A549 (cell line): ENCODE results near the gene ANO2. TPM values are rescaled to one million over a fixed set of nuclear protein-coding genes. Genes with fewer than 3 reads are reported as not detected.

Experiments
- ATAC-seq, 2 experiments: fragments of 200-7000 bp in 1 of 2; fragments of >200 bp in 1 of 2; cut with Nextera tagmentation in 1 of 2; cut with Tn5 transposase in 1 of 2; 3 replicates each; pipeline versions ENCODE4 v1.8.0 to v1.9.1; 2018 to 2020; ENCODE audit warnings: mild to moderate bottlenecking in 1 of 2, moderate library complexity in 1 of 2
- CTCF ChIA-PET: fragments of 300-600 bp; sonication (Branson Sonifier 250); formaldehyde crosslinking; extraction: SDS; loops from one replicate; lab custom pipeline; 2021; ENCODE audit warnings: antibody characterized with exemption, inconsistent platforms; lab: Yijun Ruan, JAX
- POLR2A ChIA-PET: fragments of 350-600 bp; formaldehyde crosslinking; extraction: SDS; loops from one replicate; lab custom pipeline; 2021; ENCODE audit warnings: antibody characterized with exemption, inconsistent platforms; lab: Yijun Ruan, JAX
- DNase-seq, 2 experiments: peaks; one replicate each; pipeline versions ENCODE4 v3.0.0 to v3.0.0-alpha.2; 2011 to 2016; ENCODE audit warnings: low read depth in 1 of 2, low spot score in 1 of 2
- FAIRE-seq: peaks from 2 replicates; lab custom pipeline; 2011; peaks lifted over from hg19 to GRCh38; lab: Jason Lieb, UNC
- H3K27ac ChIP-seq, 2 experiments: fragments of >200 bp; sonication (Bioruptor Twin); formaldehyde crosslinking; 3 replicates each; pipeline ENCODE4 v1.5.1; 2016 to 2017
- H3K4me1 ChIP-seq: fragments of >200 bp; sonication (Bioruptor Twin); formaldehyde crosslinking; 3 replicates; pipeline ENCODE4 v1.6.1; 2016
- H3K4me2 ChIP-seq: fragments of >200 bp; sonication (Bioruptor Twin); formaldehyde crosslinking; 3 replicates; pipeline ENCODE4 v1.6.1; 2016
- H3K4me3 ChIP-seq: fragments of >200 bp; sonication (Bioruptor Twin); formaldehyde crosslinking; 3 replicates; pipeline ENCODE4 v1.5.1; 2016
- H3K9me3 ChIP-seq: fragments of >200 bp; sonication (Bioruptor Twin); formaldehyde crosslinking; 3 replicates; pipeline ENCODE4 v1.6.1; 2016
- BHLHE40 ChIP-seq: IDR thresholded peaks from 2 replicates; pipeline ENCODE4 v1.6.1; 2012; ENCODE audit warnings: low read depth, low read length, inconsistent platforms
- CBX2 ChIP-seq: fragments of 200-600 bp; sonication (generic); IDR thresholded peaks from 2 replicates; pipeline ENCODE4 v1.6.1; 2016; ENCODE audit warnings: low read depth, mild to moderate bottlenecking, borderline replicate concordance
- CHD2 ChIP-seq: fragments of 150-350 bp; IDR thresholded peaks from 2 replicates; pipeline ENCODE4 v1.6.1; 2014; ENCODE audit warnings: low read length; ENCODE audit not compliant: partially characterized antibody
- EP300 ChIP-seq, 2 experiments: fragments of >200 bp; sonication (Bioruptor Twin); formaldehyde crosslinking; IDR thresholded peaks; 2 replicates in 1 of 2; 3 replicates in 1 of 2; pipeline ENCODE4 v1.6.1; 2016 to 2017
- FOSB ChIP-seq: fragments of 250-450 bp; sonication (Bioruptor Pico); IDR thresholded peaks from 2 replicates; pipeline ENCODE4 v1.5.0; 2020; ENCODE audit warnings: mild to moderate bottlenecking, moderate library complexity
- FOSL2 ChIP-seq, 2 experiments: fragments of 450-650 bp in 1 of 2; fragments of >200 bp in 1 of 2; sonication (Bioruptor Twin) in 1 of 2; formaldehyde crosslinking; IDR thresholded peaks; 2 replicates each; pipeline versions ENCODE4 v1.5.0 to v1.6.1; 2016 to 2020; ENCODE audit warnings: mild to moderate bottlenecking in 1 of 2, moderate library complexity in 1 of 2
- FOXS1 ChIP-seq: fragments of 250-450 bp; sonication (Bioruptor Pico); IDR thresholded peaks from 2 replicates; pipeline ENCODE4 v1.5.0; 2020; ENCODE audit warnings: mild to moderate bottlenecking, moderate library complexity
- HEYL ChIP-seq: fragments of 250-450 bp; sonication (Bioruptor Pico); IDR thresholded peaks from 2 replicates; pipeline ENCODE4 v1.8.0; 2021; ENCODE audit warnings: mild to moderate bottlenecking, moderate library complexity
- HOXA7 ChIP-seq: fragments of 250-450 bp; sonication (Bioruptor Pico); IDR thresholded peaks from 2 replicates; pipeline ENCODE4 v1.5.0; 2020; ENCODE audit warnings: mild to moderate bottlenecking, moderate library complexity
- JUN ChIP-seq, 2 experiments: fragments of >200 bp; sonication (Bioruptor Twin); formaldehyde crosslinking; IDR thresholded peaks; 2 replicates in 1 of 2; 3 replicates in 1 of 2; pipeline ENCODE4 v1.6.1; 2016 to 2017
- MAZ ChIP-seq: fragments of 150-350 bp; IDR thresholded peaks from 2 replicates; pipeline ENCODE4 v1.6.1; 2014; ENCODE audit warnings: antibody characterized with exemption, low read depth, low read length, borderline replicate concordance
- MYC ChIP-seq: IDR thresholded peaks from 2 replicates; pipeline ENCODE4 v1.6.1; 2012; ENCODE audit warnings: mild to moderate bottlenecking, inconsistent platforms, low read length, improper control_type of control experiment, borderline replicate concordance
- NR3C1 ChIP-seq: fragments of >200 bp; sonication (Bioruptor Twin); formaldehyde crosslinking; IDR thresholded peaks from 3 replicates; pipeline ENCODE4 v1.6.1; 2017
- PHF8 ChIP-seq: fragments of 200-600 bp; sonication (generic); IDR thresholded peaks from 2 replicates; pipeline ENCODE4 v1.6.1; 2016; ENCODE audit warnings: low read depth, mild to moderate bottlenecking, antibody characterized with exemption, moderate library complexity, borderline replicate concordance
- POLR2A ChIP-seq: IDR thresholded peaks from 2 replicates; pipeline ENCODE4 v1.6.1; 2012; ENCODE audit warnings: mild to moderate bottlenecking, low read length
- RFX5 ChIP-seq: fragments of 450-650 bp; IDR thresholded peaks from 2 replicates; pipeline ENCODE4 v1.7.1; 2014; ENCODE audit warnings: antibody characterized with exemption, mild to moderate bottlenecking, moderate library complexity
- SMC3 ChIP-seq: fragments of >200 bp; sonication (Bioruptor Twin); formaldehyde crosslinking; IDR thresholded peaks from 3 replicates; pipeline ENCODE4 v1.6.1; 2018; ENCODE audit warnings: inconsistent platforms
- WGBS: methylation state at CpG from one replicate; pipeline ENCODE4 v1.1.6; 2017; ENCODE audit errors: missing lambda C conversion rate; 5-methylcytosine and 5-hydroxymethylcytosine counted together
- polyA plus RNA-seq, 4 experiments: library from polyadenylated mRNA; depleted of rRNA in 3 of 4; stranded (reverse); fragments of >200 nt; fragmentation: RNase III in 1 of 4; extraction: RNeasy Plus Mini Kit Qiagen cat#74134 plus additional on column Dnase treatment in 1 of 4; gene quantifications; 2 replicates in 3 of 4; 3 replicates in 1 of 4; pipeline ENCODE4 v1.2.3, GENCODE V29; 2011 to 2017
- TF ChIP-seq, protein P1 (sequence below): fragments of >200 bp; sonication (Bioruptor Twin); formaldehyde crosslinking; IDR thresholded peaks from 3 replicates; pipeline ENCODE4 v1.5.1; 2016
- TF ChIP-seq, protein P2 (sequence below): fragments of >200 bp; sonication (Bioruptor Twin); formaldehyde crosslinking; IDR thresholded peaks from 3 replicates; pipeline ENCODE4 v1.6.1; 2016
- TF ChIP-seq, protein P3 (sequence below): fragments of 450-650 bp; IDR thresholded peaks from 2 replicates; pipeline ENCODE4 v1.6.1; 2014; ENCODE audit warnings: antibody characterized with exemption
- TF ChIP-seq, protein P4 (sequence below): IDR thresholded peaks from 2 replicates; pipeline ENCODE4 v1.6.1; 2012
- TF ChIP-seq, protein P5 (sequence below): fragments of 250-450 bp; sonication (Bioruptor Pico); IDR thresholded peaks from 2 replicates; pipeline ENCODE4 v1.5.0; 2021; ENCODE audit warnings: mild to moderate bottlenecking, moderate library complexity, borderline replicate concordance

ANO2 gene
- polyA plus RNA-seq, 2 of the 4 experiments (the other 2 are of a cell fraction) = not detected

DNA sequence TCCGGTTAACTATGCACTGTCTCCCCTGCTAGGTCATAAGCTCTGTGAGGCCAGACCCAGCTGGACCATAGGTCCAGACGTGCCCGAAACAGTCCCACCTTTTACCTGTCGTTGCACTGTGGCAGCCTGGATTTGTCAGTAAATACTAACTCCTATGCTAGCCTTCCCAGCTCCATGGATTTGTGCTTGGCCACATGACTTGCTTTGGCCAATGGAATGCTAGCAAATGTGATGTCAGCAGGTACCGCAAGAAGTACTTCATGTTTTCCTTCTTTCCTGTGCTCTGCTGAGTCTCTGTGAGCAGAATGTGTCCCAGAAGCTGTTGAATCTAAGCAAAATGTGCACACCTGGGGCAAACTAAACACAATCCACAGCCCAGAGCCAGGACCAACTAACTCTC, 157.2 kb downstream of the ANO2 start:
- CTCF ChIA-PET = interaction anchor here (0.6 kb wide), 1 partner anchor 227 kb away, joined by 3 read pairs; no protein-coding TSS in a partner anchor
- Histone ChIP-seq H3K9me3 (no peaks in the 10 kb centered on the region), H3K4me1 (no peaks in the 10 kb centered on the region), H3K27ac (no peak overlapping the region), H3K4me2 (no peak overlapping the region), H3K4me3 (no peak overlapping the region)
- ATAC-seq = no peak
- DNase-seq = no peak
- POLR2A ChIA-PET = no interaction called here
- WGBS = 11% methylated on average over 5 of the region's 5 CpGs
- FAIRE-seq = no peak
- no peak for TF ChIP-seq HOXA7 (CRISPR knock-in tag)
- no peak for TF ChIP-seq MAZ
- no peak for TF ChIP-seq POLR2A
- TF ChIP-seq CBX2 = no peak
- no peak for TF ChIP-seq SMC3
- no peak for TF ChIP-seq NR3C1
- TF ChIP-seq, protein P1, sequence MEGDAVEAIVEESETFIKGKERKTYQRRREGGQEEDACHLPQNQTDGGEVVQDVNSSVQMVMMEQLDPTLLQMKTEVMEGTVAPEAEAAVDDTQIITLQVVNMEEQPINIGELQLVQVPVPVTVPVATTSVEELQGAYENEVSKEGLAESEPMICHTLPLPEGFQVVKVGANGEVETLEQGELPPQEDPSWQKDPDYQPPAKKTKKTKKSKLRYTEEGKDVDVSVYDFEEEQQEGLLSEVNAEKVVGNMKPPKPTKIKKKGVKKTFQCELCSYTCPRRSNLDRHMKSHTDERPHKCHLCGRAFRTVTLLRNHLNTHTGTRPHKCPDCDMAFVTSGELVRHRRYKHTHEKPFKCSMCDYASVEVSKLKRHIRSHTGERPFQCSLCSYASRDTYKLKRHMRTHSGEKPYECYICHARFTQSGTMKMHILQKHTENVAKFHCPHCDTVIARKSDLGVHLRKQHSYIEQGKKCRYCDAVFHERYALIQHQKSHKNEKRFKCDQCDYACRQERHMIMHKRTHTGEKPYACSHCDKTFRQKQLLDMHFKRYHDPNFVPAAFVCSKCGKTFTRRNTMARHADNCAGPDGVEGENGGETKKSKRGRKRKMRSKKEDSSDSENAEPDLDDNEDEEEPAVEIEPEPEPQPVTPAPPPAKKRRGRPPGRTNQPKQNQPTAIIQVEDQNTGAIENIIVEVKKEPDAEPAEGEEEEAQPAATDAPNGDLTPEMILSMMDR = no peak
- TF ChIP-seq, protein P2, sequence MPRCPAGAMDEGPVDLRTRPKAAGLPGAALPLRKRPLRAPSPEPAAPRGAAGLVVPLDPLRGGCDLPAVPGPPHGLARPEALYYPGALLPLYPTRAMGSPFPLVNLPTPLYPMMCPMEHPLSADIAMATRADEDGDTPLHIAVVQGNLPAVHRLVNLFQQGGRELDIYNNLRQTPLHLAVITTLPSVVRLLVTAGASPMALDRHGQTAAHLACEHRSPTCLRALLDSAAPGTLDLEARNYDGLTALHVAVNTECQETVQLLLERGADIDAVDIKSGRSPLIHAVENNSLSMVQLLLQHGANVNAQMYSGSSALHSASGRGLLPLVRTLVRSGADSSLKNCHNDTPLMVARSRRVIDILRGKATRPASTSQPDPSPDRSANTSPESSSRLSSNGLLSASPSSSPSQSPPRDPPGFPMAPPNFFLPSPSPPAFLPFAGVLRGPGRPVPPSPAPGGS = no peak
- no peak for TF ChIP-seq PHF8
- TF ChIP-seq, protein P3, sequence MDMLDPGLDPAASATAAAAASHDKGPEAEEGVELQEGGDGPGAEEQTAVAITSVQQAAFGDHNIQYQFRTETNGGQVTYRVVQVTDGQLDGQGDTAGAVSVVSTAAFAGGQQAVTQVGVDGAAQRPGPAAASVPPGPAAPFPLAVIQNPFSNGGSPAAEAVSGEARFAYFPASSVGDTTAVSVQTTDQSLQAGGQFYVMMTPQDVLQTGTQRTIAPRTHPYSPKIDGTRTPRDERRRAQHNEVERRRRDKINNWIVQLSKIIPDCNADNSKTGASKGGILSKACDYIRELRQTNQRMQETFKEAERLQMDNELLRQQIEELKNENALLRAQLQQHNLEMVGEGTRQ = no peak
- no peak for TF ChIP-seq EP300 (IDR thresholded peaks at IDR 0.05)
- TF ChIP-seq FOSB = no peak
- TF ChIP-seq HEYL = no peak
- no peak for TF ChIP-seq CHD2
- TF ChIP-seq, protein P4, sequence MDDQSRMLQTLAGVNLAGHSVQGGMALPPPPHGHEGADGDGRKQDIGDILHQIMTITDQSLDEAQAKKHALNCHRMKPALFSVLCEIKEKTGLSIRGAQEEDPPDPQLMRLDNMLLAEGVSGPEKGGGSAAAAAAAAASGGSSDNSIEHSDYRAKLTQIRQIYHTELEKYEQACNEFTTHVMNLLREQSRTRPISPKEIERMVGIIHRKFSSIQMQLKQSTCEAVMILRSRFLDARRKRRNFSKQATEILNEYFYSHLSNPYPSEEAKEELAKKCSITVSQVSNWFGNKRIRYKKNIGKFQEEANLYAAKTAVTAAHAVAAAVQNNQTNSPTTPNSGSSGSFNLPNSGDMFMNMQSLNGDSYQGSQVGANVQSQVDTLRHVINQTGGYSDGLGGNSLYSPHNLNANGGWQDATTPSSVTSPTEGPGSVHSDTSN = no peak
- TF ChIP-seq MYC = no peak
- TF ChIP-seq RFX5 = no peak
- no peak for TF ChIP-seq FOSL2 (IDR thresholded peaks at IDR 0.05)
- TF ChIP-seq FOSL2 (CRISPR knock-in tag; IDR thresholded peaks at IDR 0.05) = no peak
- TF ChIP-seq JUN (IDR thresholded peaks at IDR 0.05) = no peak

DNA sequence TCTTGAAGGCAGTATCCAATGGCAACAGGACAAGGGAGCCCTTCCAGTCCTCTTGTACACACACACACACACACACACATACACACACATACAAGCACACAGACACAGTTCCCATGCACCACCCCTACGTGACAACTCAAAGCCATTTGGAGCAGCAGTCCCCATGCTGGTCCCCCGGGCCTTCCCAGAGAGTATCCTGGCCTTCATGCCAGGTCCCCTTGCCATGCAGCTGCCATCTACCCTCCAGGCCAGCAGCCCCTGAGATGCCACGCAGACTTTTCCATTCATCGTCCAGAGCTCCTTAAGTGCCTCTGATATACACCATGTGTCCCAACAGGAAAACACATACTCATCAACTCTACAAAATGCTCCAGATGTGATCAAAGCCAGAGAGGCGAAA, 159.5 kb downstream of the ANO2 start:
- CTCF ChIA-PET = interaction anchor here (0.6 kb wide), 1 partner anchor 12 kb away, joined by 3 read pairs; no protein-coding TSS in a partner anchor
- DNase-seq = no peak

More for the DNA sequence above, 159.5 kb downstream of the ANO2 start:
- no peaks in the 10 kb centered on the region for H3K9me3 ChIP-seq
- no peaks in the 10 kb centered on the region for H3K4me1 ChIP-seq
- TF ChIP-seq JUN (IDR thresholded peaks at IDR 0.05) (no peak), FOXS1 (CRISPR knock-in tag) (no peak), HEYL (no peak), MAZ (no peak), BHLHE40 (no peak)
- TF ChIP-seq, protein P5, sequence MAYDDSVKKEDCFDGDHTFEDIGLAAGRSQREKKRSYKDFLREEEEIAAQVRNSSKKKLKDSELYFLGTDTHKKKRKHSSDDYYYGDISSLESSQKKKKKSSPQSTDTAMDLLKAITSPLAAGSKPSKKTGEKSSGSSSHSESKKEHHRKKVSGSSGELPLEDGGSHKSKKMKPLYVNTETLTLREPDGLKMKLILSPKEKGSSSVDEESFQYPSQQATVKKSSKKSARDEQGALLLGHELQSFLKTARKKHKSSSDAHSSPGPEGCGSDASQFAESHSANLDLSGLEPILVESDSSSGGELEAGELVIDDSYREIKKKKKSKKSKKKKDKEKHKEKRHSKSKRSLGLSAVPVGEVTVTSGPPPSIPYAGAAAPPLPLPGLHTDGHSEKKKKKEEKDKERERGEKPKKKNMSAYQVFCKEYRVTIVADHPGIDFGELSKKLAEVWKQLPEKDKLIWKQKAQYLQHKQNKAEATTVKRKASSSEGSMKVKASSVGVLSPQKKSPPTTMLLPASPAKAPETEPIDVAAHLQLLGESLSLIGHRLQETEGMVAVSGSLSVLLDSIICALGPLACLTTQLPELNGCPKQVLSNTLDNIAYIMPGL (CRISPR knock-in tag) = no peak
- TF ChIP-seq, protein P1 = no peak
- TF ChIP-seq, all 56 proteins: peak for 0
- Histone ChIP-seq H3K27ac (no peak overlapping the region), H3K4me3 (no peak overlapping the region), H3K4me2 (no peak overlapping the region)
- POLR2A ChIA-PET = no interaction called here
- FAIRE-seq = no peak
- ATAC-seq = no peak
- 20% methylated on average over 5 of the region's 5 CpGs for WGBS
